HepG2 (cell line): ENCODE data around the gene PLA2G4A. TPM values are rescaled to one million over a fixed set of nuclear protein-coding genes. Genes with fewer than 3 reads are reported as not detected.

Experiments
- ATAC-seq: fragments of 200-7000 bp; cut with Tn5 transposase; 3 replicates; pipeline ENCODE4 v1.9.1; 2020; ENCODE audit warnings: mild to moderate bottlenecking, moderate library complexity
- BruUV-seq: library from RNA; stranded (reverse); fragments of 400-500 nt; replicated peaks from 2 replicates; lab custom pipeline; 2021; lab: Mats Ljungman, UMichigan
- CTCF ChIA-PET: fragments of 300-600 bp; formaldehyde crosslinking; extraction: SDS; loops from one replicate; lab custom pipeline; 2021; ENCODE audit warnings: low total read pairs, inconsistent platforms, low intra/inter-chr PET ratio; lab: Yijun Ruan, JAX
- POLR2A ChIA-PET: fragments of 350-600 bp; sonication (Branson Sonifier 250); formaldehyde crosslinking; loops from one replicate; lab custom pipeline; 2020; ENCODE audit warnings: antibody characterized with exemption, inconsistent platforms; lab: Yijun Ruan, JAX
- DNase-seq: peaks from one replicate; pipeline ENCODE4 v3.0.0-alpha.2; 2015; ENCODE audit warnings: low spot score
- FAIRE-seq: peaks from 3 replicates; lab custom pipeline; 2011; peaks lifted over from hg19 to GRCh38; lab: Jason Lieb, UNC
- H2AFZ ChIP-seq: one replicate; pipeline ENCODE4 v1.6.1; 2011; ENCODE audit warnings: low read length, inconsistent platforms
- H3K27ac ChIP-seq: fragments of 300-600 bp; 3 replicates; pipeline ENCODE4 v1.8.0; 2011; ENCODE audit warnings: mixed run types, mild to moderate bottlenecking, mixed read lengths, low read length, inconsistent platforms; ENCODE audit not compliant: insufficient read depth; ENCODE audit errors: extremely low read length
- H3K27me3 ChIP-seq, 2 experiments: fragments of 200-600 bp in 1 of 2; 2 replicates in 1 of 2; 3 replicates in 1 of 2; pipeline versions ENCODE4 v1.6.0 to v1.8.0; 2011; ENCODE audit warnings: low read length in 2 of 2, mild to moderate bottlenecking in 2 of 2, moderate library complexity in 2 of 2, inconsistent platforms in 1 of 2; ENCODE audit not compliant: insufficient read depth in 2 of 2, control insufficient read depth in 1 of 2
- H3K36me3 ChIP-seq, 2 experiments: fragments of 200-600 bp in 1 of 2; replicated peaks in 1 of 2; 2 replicates in 1 of 2; 3 replicates in 1 of 2; pipeline versions ENCODE4 v1.5.1 to v1.8.0; 2011; ENCODE audit warnings: low read length in 2 of 2, inconsistent platforms in 1 of 2; ENCODE audit not compliant: insufficient read depth in 2 of 2, control insufficient read depth in 1 of 2
- H3K4me1 ChIP-seq: 2 replicates; pipeline ENCODE4 v1.5.1; 2012; ENCODE audit warnings: low read length, inconsistent platforms; ENCODE audit not compliant: insufficient read depth
- H3K4me2 ChIP-seq: 2 replicates; pipeline ENCODE4 v1.6.0; 2011; ENCODE audit warnings: low read depth, low read length, inconsistent platforms
- H3K4me3 ChIP-seq, 3 experiments: fragments of 200-600 bp in 1 of 3; sonication (generic), shearing (Covaris generic) in 1 of 3; replicated peaks in 1 of 3; 2 replicates each; pipeline ENCODE4 v1.5.1; 2011 to 2016; ENCODE audit warnings: low read length in 3 of 3, inconsistent platforms in 2 of 3, low read depth in 2 of 3, mild to moderate bottlenecking in 2 of 3, control low read depth in 1 of 3, mixed read lengths in 1 of 3; ENCODE audit not compliant: insufficient read depth in 1 of 3
- H3K79me2 ChIP-seq: one replicate; pipeline ENCODE4 v1.6.1; 2011; ENCODE audit warnings: low read length, inconsistent platforms; ENCODE audit not compliant: insufficient read depth
- H3K9ac ChIP-seq: 2 replicates; pipeline ENCODE4 v1.6.0; 2011; ENCODE audit warnings: mild to moderate bottlenecking, low read depth, low read length, inconsistent platforms; ENCODE audit not compliant: insufficient read depth
- H3K9me3 ChIP-seq: 2 replicates; pipeline ENCODE4 v1.5.1; 2012; ENCODE audit warnings: mild to moderate bottlenecking, low read length
- H4K20me1 ChIP-seq: 2 replicates; pipeline ENCODE4 v1.6.0; 2011; ENCODE audit warnings: inconsistent platforms, mild to moderate bottlenecking, low read length, moderate library complexity; ENCODE audit not compliant: insufficient read depth
- ATAD3A ChIP-seq: sonication (generic); formaldehyde crosslinking; IDR thresholded peaks from 2 replicates; pipeline ENCODE4 v1.4.0; 2020; ENCODE audit warnings: missing genetic modification reagents
- RBAK ChIP-seq: sonication (generic); formaldehyde crosslinking; IDR thresholded peaks from 2 replicates; pipeline ENCODE4 v1.5.1; 2020; ENCODE audit warnings: mild to moderate bottlenecking, missing genetic modification reagents
- SRSF1 ChIP-seq: fragments of 200-400 bp; formaldehyde crosslinking; optimal IDR thresholded peaks from 2 replicates; pipeline ENCODE3; 2017; ENCODE audit warnings: mild to moderate bottlenecking, low read depth, low read length, moderate library complexity
- TAF15 ChIP-seq: fragments of 200-400 bp; formaldehyde crosslinking; IDR thresholded peaks from one replicate; pipeline ENCODE4 v1.6.1; 2018; ENCODE audit warnings: mild to moderate bottlenecking, low read depth, low read length; ENCODE audit not compliant: poor library complexity, severe bottlenecking
- YEATS4 ChIP-seq: sonication (generic); formaldehyde crosslinking; IDR thresholded peaks from 2 replicates; pipeline ENCODE4 v1.4.0; 2020; ENCODE audit warnings: missing genetic modification reagents, borderline replicate concordance
- ZBTB20 ChIP-seq: sonication (generic); formaldehyde crosslinking; IDR thresholded peaks from 2 replicates; pipeline ENCODE4 v1.8.1; 2023; ENCODE audit warnings: missing genetic modification reagents, low read depth, mild to moderate bottlenecking, borderline replicate concordance
- ZNF260 ChIP-seq: sonication (generic); formaldehyde crosslinking; IDR thresholded peaks from 2 replicates; pipeline ENCODE4 v1.4.0; 2020; ENCODE audit warnings: missing genetic modification reagents, low read depth, mild to moderate bottlenecking, borderline replicate concordance
- ZNF407 ChIP-seq: sonication (generic); formaldehyde crosslinking; IDR thresholded peaks from one replicate; pipeline ENCODE4 v1.5.1; 2020; ENCODE audit warnings: mild to moderate bottlenecking, missing genetic modification reagents; ENCODE audit errors: not compliant biosample characterization
- ZNF629 ChIP-seq: sonication (generic); formaldehyde crosslinking; conservative IDR thresholded peaks from 2 replicates; pipeline ENCODE4 v1.5.0; 2020; ENCODE audit warnings: missing genetic modification reagents
- WGBS: methylation state at CpG from one replicate; pipeline ENCODE4 v1.1.6; 2017; ENCODE audit warnings: low lambda C conversion rate; 5-methylcytosine and 5-hydroxymethylcytosine counted together
- in situ Hi-C: cut with HindIII; loops from 2 replicates; pipeline ENCODE4 v1.10.0; 2017; ENCODE audit warnings: low pct_unique_long_range_greater_than_20kb; ENCODE audit not compliant: extremely low pct_ligation_motif_present
- intact Hi-C: fragments of 100-400 bp; cut with micrococcal nuclease; formaldehyde crosslinking; loops from one replicate; pipeline ENCODE4 v1.10.0; 2022; ENCODE audit not compliant: unreplicated experiment
- polyA plus RNA-seq, 8 experiments: library from polyadenylated mRNA; depleted of rRNA in 3 of 8; stranded (reverse) in 7 of 8; unstranded in 1 of 8; fragments of >200 nt; fragmentation: Illumina TruSeq in 4 of 8; extraction: Trizol in 4 of 8; gene quantifications; 2 replicates each; pipeline versions ENCODE4 v1.2.1 to v1.2.3, GENCODE V29; 2011 to 2016; ENCODE audit warnings: low read depth in 4 of 8, missing spikeins in 1 of 8, mixed read lengths in 1 of 8; ENCODE audit not compliant: insufficient read depth in 1 of 8
- total RNA-seq, 5 experiments: library from RNA; depleted of rRNA; stranded (reverse); fragments of >200 nt; fragmentation: Illumina TruSeq; extraction: Trizol; gene quantifications; 2 replicates each; pipeline ENCODE4 v1.2.3, GENCODE V29; 2016; ENCODE audit warnings: low read depth in 1 of 5

PLA2G4A gene
- total and polyA plus RNA-seq, 2 of the 13 experiments (the other 11 are each of a cell fraction or from before 2014, with no cell fraction given): not detected

GRCh38 chr1:186793582-186793927 is 35.2 kb upstream of the PLA2G4A start:
- intact Hi-C loops: no loop called here
- Histone ChIP-seq H3K4me2 (no peak overlapping the region), H3K4me1 (no peaks in the 10 kb centered on the region), H3K27ac (no peak overlapping the region), H3K36me3 (no peaks in the 10 kb centered on the region), H3K9ac (no peak overlapping the region), H3K27me3 (no peaks in the 10 kb centered on the region), H3K79me2 (no peaks in the 10 kb centered on the region), H2AFZ (no peak overlapping the region), H4K20me1 (no peaks in the 10 kb centered on the region), H3K4me3 (no peak overlapping the region), H3K9me3 (no peaks in the 10 kb centered on the region)
- no peak for ATAC-seq
- POLR2A ChIA-PET: no interaction called here
- TF ChIP-seq YEATS4 (CRISPR knock-in tag): no peak
- DNase-seq: no peak
- no TSS peak for BruUV-seq
- FAIRE-seq: no peak
- WGBS: 7% methylated on average over 1 of the region's 1 CpG
- in situ Hi-C loops: no loop called here
- CTCF ChIA-PET: no interaction called here

GRCh38 chr1:186798960-186799688 is 29.6 kb upstream of the PLA2G4A start:
- no TSS peak for BruUV-seq
- no peak overlapping the region for H3K27ac ChIP-seq
- H3K9me3 ChIP-seq: no peaks in the 10 kb centered on the region
- H3K4me2 ChIP-seq: no peak overlapping the region
- 2% methylated on average over 4 of the region's 4 CpGs for WGBS
- H3K4me1 ChIP-seq: no peaks in the 10 kb centered on the region
- no peaks in the 10 kb centered on the region for H4K20me1 ChIP-seq
- H3K27me3 ChIP-seq: no peaks in the 10 kb centered on the region
- H2AFZ ChIP-seq: no peak overlapping the region
- FAIRE-seq (no peak), ATAC-seq (no peak), DNase-seq (no peak)
- no peaks in the 10 kb centered on the region for H3K79me2 ChIP-seq
- ChIA-PET POLR2A (no interaction called here), CTCF (no interaction called here)
- H3K9ac ChIP-seq: no peak overlapping the region
- no peak overlapping the region for H3K4me3 ChIP-seq
- in situ Hi-C loops: no loop called here
- H3K36me3 ChIP-seq: no peaks in the 10 kb centered on the region
- intact Hi-C loops: no loop called here
- TF ChIP-seq ZNF629 (CRISPR knock-in tag) (no peak), ZNF407 (CRISPR knock-in tag) (no peak), ATAD3A (CRISPR knock-in tag) (no peak), SRSF1 (no peak), ZNF260 (no peak), ZBTB20 (CRISPR knock-in tag) (no peak), RBAK (CRISPR knock-in tag) (no peak), TAF15 (no peak)
